GM20000 (cell line): ENCODE results near the gene KANSL2.

Source experiments
- DNase-seq: peaks from one replicate; pipeline ENCODE4 v3.0.0; 2012; ENCODE audit warnings: low spot score
- CTCF ChIP-seq: IDR thresholded peaks from 2 replicates; pipeline ENCODE4 v1.5.1; 2012; ENCODE audit warnings: mild to moderate bottlenecking, control low read depth; ENCODE audit errors: extremely low read depth, missing control alignments

KANSL2 gene

GRCh38 chr12:48615681-48616080, 66.4 kb downstream of the KANSL2 start:
- no peak for TF ChIP-seq CTCF
- no peak for DNase-seq

- no peak for DNase-seq
- TF ChIP-seq CTCF: no peak
Observed at GRCh38 chr12:48613321-48613720, 68.7 kb downstream of the KANSL2 start.
